ENCODE data around the gene HOXD1. TPM values are rescaled to one million over a fixed set of nuclear protein-coding genes. Genes with fewer than 3 reads are reported as not detected.

HOXD1 gene
- total RNA-seq, 1 experiment from 2014 or later = not detected

GRCh38 chr2:176157499-176158185 lies 30.8 kb upstream of the HOXD1 start:
- Histone ChIP-seq H3K79me2 (ENCODE audit: low read depth) (no peaks in the 10 kb centered on the region), H3K4me2 (no peak overlapping the region), H4K20me1 (ENCODE audit: insufficient read depth) (no peaks in the 10 kb centered on the region), H3F3A (ENCODE audit: insufficient read depth, low read depth) (no peaks in the 10 kb centered on the region), H3K27ac (no peak overlapping the region), H3K9me2 (ENCODE audit: insufficient read depth) (no peaks in the 10 kb centered on the region), H3K4me1 (replicated peaks; ENCODE audit: insufficient read depth) (no peaks in the 10 kb centered on the region), H3K9me3 (ENCODE audit: insufficient read depth, low read depth) (no peaks in the 10 kb centered on the region), H2AFZ (no peak overlapping the region), H3K27me3 (ENCODE audit: insufficient read depth, low read depth) (peaks cover 92% of the 10 kb centered on the region), H3K4me3 (no peak overlapping the region), H3K36me3 (ENCODE audit: low read depth) (no peaks in the 10 kb centered on the region)
- no TSS peak for BruUV-seq (replicated peaks)
- POLR2A ChIA-PET (ENCODE audit: unreplicated experiment) = no interaction called here
- TF ChIP-seq EZH2 (IDR thresholded peaks at IDR 0.05; ENCODE audit: low read depth) (no peak), CTCF (conservative IDR thresholded peaks at IDR 0.05) (no peak)
- no peak for DNase-seq
- intact Hi-C loops (cut with micrococcal nuclease; ENCODE audit: unreplicated experiment) = no loop called here
- CTCF ChIA-PET = no interaction called here

GRCh38 chr2:176158186-176158591 lies 30.3 kb upstream of the HOXD1 start:
- TF ChIP-seq CTCF (conservative IDR thresholded peaks at IDR 0.05) (no peak), EZH2 (IDR thresholded peaks at IDR 0.05; ENCODE audit: low read depth) (no peak)
- Histone ChIP-seq H3K9me3 (ENCODE audit: insufficient read depth, low read depth) (no peaks in the 10 kb centered on the region), H3K79me2 (ENCODE audit: low read depth) (no peaks in the 10 kb centered on the region), H3K4me2 (no peak overlapping the region), H3K27me3 (ENCODE audit: insufficient read depth, low read depth) (peaks cover 93% of the 10 kb centered on the region), H2AFZ (no peak overlapping the region), H3K9me2 (ENCODE audit: insufficient read depth) (no peaks in the 10 kb centered on the region), H3K4me3 (no peak overlapping the region), H3K4me1 (replicated peaks; ENCODE audit: insufficient read depth) (no peaks in the 10 kb centered on the region), H3K36me3 (ENCODE audit: low read depth) (no peaks in the 10 kb centered on the region), H3F3A (ENCODE audit: insufficient read depth, low read depth) (no peaks in the 10 kb centered on the region), H4K20me1 (ENCODE audit: insufficient read depth) (no peaks in the 10 kb centered on the region), H3K27ac (no peak overlapping the region)
- no peak for DNase-seq
- intact Hi-C loops (cut with micrococcal nuclease; ENCODE audit: unreplicated experiment) = no loop called here
- BruUV-seq (replicated peaks) = no TSS peak
- POLR2A ChIA-PET (ENCODE audit: unreplicated experiment) = no interaction called here
- CTCF ChIA-PET = no interaction called here

- no peak for DNase-seq
- CTCF ChIA-PET = no interaction called here
- Histone ChIP-seq H3K9me2 (ENCODE audit: insufficient read depth) (no peaks in the 10 kb centered on the region), H3K79me2 (ENCODE audit: low read depth) (no peaks in the 10 kb centered on the region), H3K4me1 (replicated peaks; ENCODE audit: insufficient read depth) (no peaks in the 10 kb centered on the region), H3K9me3 (ENCODE audit: insufficient read depth, low read depth) (no peaks in the 10 kb centered on the region), H3K4me2 (no peak overlapping the region), H2AFZ (no peak overlapping the region), H3K36me3 (ENCODE audit: low read depth) (no peaks in the 10 kb centered on the region), H3K27ac (no peak overlapping the region), H4K20me1 (ENCODE audit: insufficient read depth) (no peaks in the 10 kb centered on the region), H3K4me3 (no peak overlapping the region), H3F3A (ENCODE audit: insufficient read depth, low read depth) (no peaks in the 10 kb centered on the region), H3K27me3 (ENCODE audit: insufficient read depth, low read depth) (peaks cover 92% of the 10 kb centered on the region)
- POLR2A ChIA-PET (ENCODE audit: unreplicated experiment) = no interaction called here
- BruUV-seq (replicated peaks) = no TSS peak
- intact Hi-C loops (cut with micrococcal nuclease; ENCODE audit: unreplicated experiment) = no loop called here
- TF ChIP-seq CTCF (conservative IDR thresholded peaks at IDR 0.05) (no peak), EZH2 (IDR thresholded peaks at IDR 0.05; ENCODE audit: low read depth) (no peak)
Measured at GRCh38 chr2:176158855-176159662, 29.4 kb upstream of the HOXD1 start.
